PC-9 (cell line): ENCODE results near the gene CNBP. TPM values are rescaled to one million over a fixed set of nuclear protein-coding genes. Genes with fewer than 3 reads are reported as not detected.

Experiments
- BruUV-seq: library from RNA; stranded (reverse); fragments of 400-500 nt; replicated peaks from 2 replicates; lab custom pipeline; 2021; lab: Mats Ljungman, UMichigan
- CTCF ChIA-PET: fragments of 300-600 bp; sonication (Branson Sonifier 250); formaldehyde crosslinking; loops from one replicate; lab custom pipeline; 2022; ENCODE audit warnings: antibody characterized with exemption; lab: Charles Lee
- POLR2A ChIA-PET: fragments of 300-600 bp; sonication (Branson Sonifier 250); formaldehyde crosslinking; loops from one replicate; lab custom pipeline; 2022; ENCODE audit warnings: antibody characterized with exemption; ENCODE audit not compliant: unreplicated experiment; lab: Charles Lee
- DNase-seq, 2 experiments: peaks; one replicate each; pipeline versions ENCODE4 v3.0.0 to v3.0.0-alpha.2; 2015 to 2022; ENCODE audit warnings: mixed read lengths in 1 of 2
- H2AFZ ChIP-seq: fragments of 200-600 bp; sonication (generic); 2 replicates; pipeline ENCODE4 v1.8.1; 2017; ENCODE audit warnings: antibody characterized with exemption
- H3F3A ChIP-seq: fragments of 200-600 bp; sonication (generic); 2 replicates; pipeline ENCODE4 v1.8.1; 2017; ENCODE audit warnings: antibody characterized with exemption, mild to moderate bottlenecking, low read depth; ENCODE audit not compliant: insufficient read depth
- H3K27ac ChIP-seq: fragments of 200-600 bp; sonication (generic); 2 replicates; pipeline ENCODE4 v1.6.1; 2016; ENCODE audit warnings: mixed run types
- H3K27me3 ChIP-seq: fragments of 200-600 bp; sonication (generic); 2 replicates; pipeline ENCODE4 v1.6.1; 2016; ENCODE audit warnings: low read depth, mixed run types; ENCODE audit not compliant: insufficient read depth
- H3K36me3 ChIP-seq: fragments of 200-600 bp; sonication (generic); 2 replicates; pipeline ENCODE4 v1.6.1; 2016; ENCODE audit warnings: low read depth, mixed run types
- H3K4me1 ChIP-seq: fragments of 200-600 bp; sonication (generic); replicated peaks from 2 replicates; pipeline ENCODE4 v1.6.1; 2016; ENCODE audit warnings: mixed run types; ENCODE audit not compliant: insufficient read depth
- H3K4me2 ChIP-seq: fragments of 200-600 bp; sonication (generic); 2 replicates; pipeline ENCODE4 v1.6.1; 2017; ENCODE audit warnings: mixed run types
- H3K4me3 ChIP-seq: fragments of 200-600 bp; sonication (generic); 2 replicates; pipeline ENCODE4 v1.6.1; 2016; ENCODE audit warnings: mixed run types
- H3K79me2 ChIP-seq: fragments of 200-600 bp; sonication (generic); 2 replicates; pipeline ENCODE4 v1.6.1; 2017; ENCODE audit warnings: low read depth, mixed run types
- H3K9me2 ChIP-seq: fragments of 200-600 bp; sonication (generic); 2 replicates; pipeline ENCODE4 v1.8.1; 2017; ENCODE audit warnings: mild to moderate bottlenecking; ENCODE audit not compliant: insufficient read depth
- H3K9me3 ChIP-seq: fragments of 200-600 bp; sonication (generic); 2 replicates; pipeline ENCODE4 v1.8.1; 2016; ENCODE audit warnings: low read depth; ENCODE audit not compliant: insufficient read depth
- H4K20me1 ChIP-seq: fragments of 200-600 bp; sonication (generic); 2 replicates; pipeline ENCODE4 v1.8.1; 2017; ENCODE audit not compliant: insufficient read depth
- EZH2 ChIP-seq: fragments of 200-600 bp; sonication (generic); IDR thresholded peaks from 2 replicates; pipeline ENCODE4 v1.8.0; 2017; ENCODE audit warnings: antibody characterized with exemption, low read depth
- intact Hi-C: fragments of 100-400 bp; cut with micrococcal nuclease; formaldehyde crosslinking; loops from one replicate; pipeline ENCODE4 v1.10.0; 2022; ENCODE audit not compliant: unreplicated experiment
- total RNA-seq: library from RNA; stranded (reverse); gene quantifications from 2 replicates; pipeline ENCODE4 v1.2.3, GENCODE V29; 2021
- TF ChIP-seq, protein P1 (sequence below): fragments of 200-600 bp; sonication (generic); conservative IDR thresholded peaks from 2 replicates; pipeline ENCODE4 v1.6.1; 2017; ENCODE audit warnings: mixed run types, antibody characterized with exemption, mild to moderate bottlenecking, moderate library complexity

The CNBP gene
- total RNA-seq, 1 experiment from 2014 or later: 265 TPM

DNA sequence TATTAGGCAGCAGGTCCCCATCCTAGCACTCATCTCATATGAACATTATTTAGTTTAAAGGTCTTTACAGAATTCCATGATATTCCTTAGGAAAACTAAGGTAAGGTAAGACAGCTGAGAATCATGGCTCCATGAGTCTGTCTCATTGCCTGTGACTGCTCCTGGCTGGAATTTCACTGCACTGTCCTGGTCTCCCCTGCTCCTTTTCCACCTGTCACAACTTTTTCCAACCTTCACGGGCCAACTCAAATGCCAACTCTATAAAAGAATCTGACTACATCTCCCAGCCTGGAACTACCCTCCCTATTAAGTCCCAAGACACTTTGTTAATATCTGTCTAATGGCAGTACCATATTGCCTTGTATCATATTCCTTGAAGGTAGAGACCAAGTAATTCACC is 7.6 kb downstream of the CNBP start:
- intact Hi-C loops: no loop called here
- Histone ChIP-seq H3K79me2 (peaks cover 99% of the 10 kb centered on the region), H3K36me3 (peaks cover 30% of the 10 kb centered on the region), H3K9me3 (no peaks in the 10 kb centered on the region), H4K20me1 (peaks cover 99% of the 10 kb centered on the region), H3K9me2 (no peaks in the 10 kb centered on the region), H3K27ac (no peak overlapping the region), H3K4me2 (no peak overlapping the region), H2AFZ (no peak overlapping the region), H3K4me1 (peaks cover 22% of the 10 kb centered on the region), H3K27me3 (no peaks in the 10 kb centered on the region), H3K4me3 (no peak overlapping the region), H3F3A (peaks cover 64% of the 10 kb centered on the region)
- ChIA-PET CTCF (no interaction called here), POLR2A (no interaction called here)
- BruUV-seq: no TSS peak
- TF ChIP-seq EZH2: no peak
- TF ChIP-seq, protein P1, sequence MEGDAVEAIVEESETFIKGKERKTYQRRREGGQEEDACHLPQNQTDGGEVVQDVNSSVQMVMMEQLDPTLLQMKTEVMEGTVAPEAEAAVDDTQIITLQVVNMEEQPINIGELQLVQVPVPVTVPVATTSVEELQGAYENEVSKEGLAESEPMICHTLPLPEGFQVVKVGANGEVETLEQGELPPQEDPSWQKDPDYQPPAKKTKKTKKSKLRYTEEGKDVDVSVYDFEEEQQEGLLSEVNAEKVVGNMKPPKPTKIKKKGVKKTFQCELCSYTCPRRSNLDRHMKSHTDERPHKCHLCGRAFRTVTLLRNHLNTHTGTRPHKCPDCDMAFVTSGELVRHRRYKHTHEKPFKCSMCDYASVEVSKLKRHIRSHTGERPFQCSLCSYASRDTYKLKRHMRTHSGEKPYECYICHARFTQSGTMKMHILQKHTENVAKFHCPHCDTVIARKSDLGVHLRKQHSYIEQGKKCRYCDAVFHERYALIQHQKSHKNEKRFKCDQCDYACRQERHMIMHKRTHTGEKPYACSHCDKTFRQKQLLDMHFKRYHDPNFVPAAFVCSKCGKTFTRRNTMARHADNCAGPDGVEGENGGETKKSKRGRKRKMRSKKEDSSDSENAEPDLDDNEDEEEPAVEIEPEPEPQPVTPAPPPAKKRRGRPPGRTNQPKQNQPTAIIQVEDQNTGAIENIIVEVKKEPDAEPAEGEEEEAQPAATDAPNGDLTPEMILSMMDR: no peak
- no peak for DNase-seq

GRCh38 chr3:129173725-129174124 is 10.0 kb downstream of the CNBP start:
- Histone ChIP-seq H3K79me2 (peaks cover 84% of the 10 kb centered on the region), H3K4me2 (no peak overlapping the region), H3K36me3 (peaks cover 33% of the 10 kb centered on the region), H3K27me3 (no peaks in the 10 kb centered on the region), H3K27ac (no peak overlapping the region), H2AFZ (no peak overlapping the region), H4K20me1 (peaks cover 95% of the 10 kb centered on the region), H3K9me2 (no peaks in the 10 kb centered on the region), H3K9me3 (no peaks in the 10 kb centered on the region), H3K4me3 (no peak overlapping the region), H3F3A (peaks cover 66% of the 10 kb centered on the region), H3K4me1 (no peaks in the 10 kb centered on the region)
- DNase-seq: no peak
- BruUV-seq: no TSS peak
- intact Hi-C loops: no loop called here
- CTCF ChIA-PET: no interaction called here
- POLR2A ChIA-PET: interaction anchor here (0.6 kb wide), 1 partner anchor 9 kb away, joined by 3 read pairs; no protein-coding TSS in a partner anchor
- TF ChIP-seq EZH2: no peak
- TF ChIP-seq, protein P1: no peak

DNA sequence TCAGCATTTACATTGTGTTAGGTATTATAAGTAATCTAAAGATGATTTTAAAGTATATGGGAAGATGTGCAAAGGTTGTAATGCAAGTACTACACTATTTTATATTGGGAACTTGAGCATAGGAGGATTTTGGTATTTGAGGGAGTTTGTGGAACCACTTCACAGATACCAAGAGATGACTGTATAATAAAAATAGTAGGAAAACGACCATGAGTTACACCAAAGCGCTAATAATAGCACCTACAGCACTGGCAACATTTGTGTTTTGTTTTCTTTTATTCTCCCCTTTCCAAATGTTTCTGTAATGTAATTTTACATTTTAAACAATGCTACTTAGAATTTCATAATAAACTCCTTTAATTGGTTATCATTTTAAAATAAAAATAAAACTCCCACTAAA is 10.5 kb downstream of the CNBP start:
- peaks cover 33% of the 10 kb centered on the region for H3K36me3 ChIP-seq
- H3F3A ChIP-seq: peaks cover 66% of the 10 kb centered on the region
- no peaks in the 10 kb centered on the region for H3K9me2 ChIP-seq
- no peak overlapping the region for H2AFZ ChIP-seq
- H3K27me3 ChIP-seq: no peaks in the 10 kb centered on the region
- intact Hi-C loops: no loop called here
- CTCF ChIA-PET: no interaction called here
- peaks cover 90% of the 10 kb centered on the region for H4K20me1 ChIP-seq
- no peaks in the 10 kb centered on the region for H3K4me1 ChIP-seq
- no TSS peak for BruUV-seq
- H3K27ac ChIP-seq: no peak overlapping the region
- H3K4me3 ChIP-seq: no peak overlapping the region
- POLR2A ChIA-PET: no interaction called here
- no peak for DNase-seq
- H3K79me2 ChIP-seq: peaks cover 78% of the 10 kb centered on the region
- TF ChIP-seq, protein P1: no peak
- TF ChIP-seq EZH2: no peak
- no peak overlapping the region for H3K4me2 ChIP-seq
- H3K9me3 ChIP-seq: no peaks in the 10 kb centered on the region
